GM23248 (cell line): ENCODE results near the gene LARP1. TPM values are rescaled to one million over a fixed set of nuclear protein-coding genes. Genes with fewer than 3 reads are reported as not detected.

ENCODE experiments used
- DNase-seq: peaks from one replicate; pipeline ENCODE4 v3.0.0-alpha.2; 2015
- H2AFZ ChIP-seq: fragments of 200-600 bp; sonication (generic); 2 replicates; pipeline ENCODE4 v1.6.1; 2016; ENCODE audit warnings: antibody characterized with exemption
- H3F3A ChIP-seq: fragments of 200-600 bp; sonication (generic); 2 replicates; pipeline ENCODE4 v1.6.1; 2016; ENCODE audit warnings: mild to moderate bottlenecking, antibody characterized with exemption, mixed run types; ENCODE audit not compliant: insufficient read depth
- H3K27ac ChIP-seq: fragments of 200-600 bp; sonication (generic); 2 replicates; pipeline ENCODE4 v1.5.1; 2016; ENCODE audit warnings: mild to moderate bottlenecking
- H3K27me3 ChIP-seq: fragments of 200-600 bp; sonication (generic); replicated peaks from 2 replicates; pipeline ENCODE4 v1.6.1; 2016; ENCODE audit warnings: mild to moderate bottlenecking; ENCODE audit not compliant: insufficient read depth
- H3K36me3 ChIP-seq: fragments of 200-600 bp; sonication (generic); 2 replicates; pipeline ENCODE4 v1.6.1; 2016; ENCODE audit warnings: low read depth, mild to moderate bottlenecking
- H3K4me1 ChIP-seq: fragments of 200-600 bp; sonication (generic); 2 replicates; pipeline ENCODE4 v1.6.1; 2016; ENCODE audit warnings: mild to moderate bottlenecking; ENCODE audit not compliant: insufficient read depth
- H3K4me2 ChIP-seq: fragments of 200-600 bp; sonication (generic); one replicate; pipeline ENCODE4 v1.6.1; 2016; ENCODE audit warnings: mild to moderate bottlenecking; ENCODE audit not compliant: unreplicated experiment
- H3K4me3 ChIP-seq: fragments of 200-600 bp; sonication (generic); 2 replicates; pipeline ENCODE4 v1.5.1; 2016; ENCODE audit warnings: mild to moderate bottlenecking
- H3K79me2 ChIP-seq: fragments of 200-600 bp; sonication (generic); 2 replicates; pipeline ENCODE4 v1.6.1; 2016; ENCODE audit warnings: mild to moderate bottlenecking; ENCODE audit not compliant: insufficient read depth
- H3K9ac ChIP-seq: fragments of 200-600 bp; sonication (generic); 2 replicates; pipeline ENCODE4 v1.6.1; 2016; ENCODE audit warnings: mild to moderate bottlenecking
- H3K9me2 ChIP-seq: fragments of 200-600 bp; sonication (generic); 2 replicates; pipeline ENCODE4 v1.6.1; 2016; ENCODE audit warnings: mixed run types, mild to moderate bottlenecking, moderate library complexity; ENCODE audit not compliant: insufficient read depth
- H3K9me3 ChIP-seq: fragments of 200-600 bp; sonication (generic); one replicate; pipeline ENCODE4 v1.6.1; 2017; ENCODE audit warnings: low read depth
- H4K20me1 ChIP-seq: fragments of 200-600 bp; sonication (generic); 2 replicates; pipeline ENCODE4 v1.6.0; 2016; ENCODE audit not compliant: insufficient read depth
- EZH2 ChIP-seq: fragments of 200-600 bp; sonication (generic); IDR thresholded peaks from 2 replicates; pipeline ENCODE4 v1.6.1; 2018; ENCODE audit warnings: antibody characterized with exemption, mild to moderate bottlenecking; ENCODE audit not compliant: insufficient read depth, poor library complexity, severe bottlenecking
- EZH2phosphoT487 ChIP-seq: fragments of 200-600 bp; sonication (generic); IDR thresholded peaks from 2 replicates; pipeline ENCODE4 v1.6.1; 2018; ENCODE audit warnings: antibody characterized with exemption, moderate library complexity, mild to moderate bottlenecking, low read depth; ENCODE audit not compliant: insufficient read depth
- WGBS, 2 experiments: methylation state at CpG; one replicate each; pipeline ENCODE4 v1.1.6; 2015 to 2017; ENCODE audit warnings: low lambda C conversion rate in 2 of 2, low coverage in 1 of 2; ENCODE audit errors: missing lambda C conversion rate in 2 of 2; 5-methylcytosine and 5-hydroxymethylcytosine counted together
- in situ Hi-C: fragments of 300-500 bp; cut with MboI; formaldehyde crosslinking; loops from 2 replicates; pipeline ENCODE4 v1.15.0; 2020
- polyA plus RNA-seq: library from polyadenylated mRNA; unstranded; fragments of >200 nt; fragmentation: Nextera tagmentation; extraction: Ambion mirVana; gene quantifications from 2 replicates; pipeline ENCODE4 v1.2.1, GENCODE V29; 2016
- total RNA-seq: library from RNA; depleted of rRNA; stranded (reverse); fragments of >200 nt; shearing (Covaris generic); gene quantifications from 2 replicates; pipeline ENCODE4 v1.2.3, GENCODE V29; 2014

LARP1 gene
- total and polyA plus RNA-seq, 2 experiments from 2014 or later, result 33.8 to 59.9 TPM

DNA sequence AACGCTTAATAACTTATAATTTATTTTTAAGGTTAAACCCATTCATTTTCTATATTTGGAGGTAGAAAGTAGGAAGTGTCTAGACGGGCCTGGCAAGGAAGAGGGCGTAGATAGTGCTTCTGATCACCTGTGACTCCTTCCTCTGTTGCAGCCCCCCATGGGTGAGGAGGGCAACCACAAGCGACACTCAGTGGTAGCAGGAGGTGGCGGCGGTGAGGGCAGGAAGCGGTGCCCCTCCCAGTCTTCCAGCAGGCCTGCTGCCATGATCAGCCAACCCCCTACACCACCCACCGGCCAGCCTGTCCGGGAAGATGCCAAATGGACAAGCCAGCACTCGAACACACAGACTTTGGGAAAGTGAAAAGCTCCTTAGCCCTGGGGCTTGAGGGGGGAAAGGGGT lies 58.6 kb downstream of the LARP1 start:
- TF ChIP-seq EZH2phosphoT487 (no peak), EZH2 (no peak)
- DNase-seq, result no peak
- Histone ChIP-seq H3K27ac (no peak overlapping the region), H3K79me2 (peaks cover 23% of the 10 kb centered on the region), H3F3A (peaks cover 14% of the 10 kb centered on the region), H3K9ac (no peak overlapping the region), H4K20me1 (no peaks in the 10 kb centered on the region), H3K4me3 (no peak overlapping the region), H3K36me3 (peaks cover 40% of the 10 kb centered on the region), H2AFZ (no peak overlapping the region), H3K9me2 (no peaks in the 10 kb centered on the region), H3K4me2 (no peak overlapping the region), H3K27me3 (no peaks in the 10 kb centered on the region), H3K4me1 (no peaks in the 10 kb centered on the region), H3K9me3 (no peaks in the 10 kb centered on the region)
- in situ Hi-C loops, result loop anchor here (10.0 to 25.0 kb wide), 2 partner anchors 169 to 351 kb away; no protein-coding TSS in a partner anchor
- 69 to 72% methylated on average over 9 to 10 of the region's 10 CpGs for WGBS, 2 experiments

DNA sequence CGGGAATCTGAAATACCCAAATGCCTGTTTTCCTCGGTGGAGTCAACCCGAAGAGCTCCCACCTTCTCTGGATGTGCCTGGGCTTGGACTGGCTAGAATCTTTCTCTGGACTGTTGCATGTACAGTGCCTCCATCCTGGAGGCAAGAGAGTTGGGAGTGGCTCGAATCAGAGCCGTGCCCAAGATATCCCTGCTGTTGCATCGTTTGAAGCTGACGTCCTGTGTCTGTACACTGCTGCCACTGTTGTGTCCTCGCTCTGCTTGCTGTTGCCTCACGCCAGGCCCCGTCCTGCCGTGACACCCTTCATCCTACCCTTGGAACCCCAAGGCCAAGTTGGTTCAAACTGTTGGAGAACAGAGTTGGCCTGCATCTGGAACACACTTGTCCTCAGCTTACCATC lies 59.8 kb downstream of the LARP1 start:
- H2AFZ ChIP-seq, result no peak overlapping the region
- no peaks in the 10 kb centered on the region for H3K4me1 ChIP-seq
- H3K4me3 ChIP-seq, result no peak overlapping the region
- H3K4me2 ChIP-seq, result no peak overlapping the region
- H3F3A ChIP-seq, result peaks cover 14% of the 10 kb centered on the region
- no peak overlapping the region for H3K9ac ChIP-seq
- H4K20me1 ChIP-seq, result no peaks in the 10 kb centered on the region
- DNase-seq, result no peak
- in situ Hi-C loops, result loop anchor here (10.0 to 25.0 kb wide), 2 partner anchors 170 to 353 kb away; no protein-coding TSS in a partner anchor
- peaks cover 16% of the 10 kb centered on the region for H3K79me2 ChIP-seq
- no peak overlapping the region for H3K27ac ChIP-seq
- H3K9me3 ChIP-seq, result no peaks in the 10 kb centered on the region
- WGBS, 2 experiments, result 67 to 72% methylated on average over 11 of the region's 11 CpGs
- no peaks in the 10 kb centered on the region for H3K9me2 ChIP-seq
- no peaks in the 10 kb centered on the region for H3K27me3 ChIP-seq
- H3K36me3 ChIP-seq, result peaks cover 33% of the 10 kb centered on the region
- TF ChIP-seq EZH2, result no peak
- no peak for TF ChIP-seq EZH2phosphoT487

DNA sequence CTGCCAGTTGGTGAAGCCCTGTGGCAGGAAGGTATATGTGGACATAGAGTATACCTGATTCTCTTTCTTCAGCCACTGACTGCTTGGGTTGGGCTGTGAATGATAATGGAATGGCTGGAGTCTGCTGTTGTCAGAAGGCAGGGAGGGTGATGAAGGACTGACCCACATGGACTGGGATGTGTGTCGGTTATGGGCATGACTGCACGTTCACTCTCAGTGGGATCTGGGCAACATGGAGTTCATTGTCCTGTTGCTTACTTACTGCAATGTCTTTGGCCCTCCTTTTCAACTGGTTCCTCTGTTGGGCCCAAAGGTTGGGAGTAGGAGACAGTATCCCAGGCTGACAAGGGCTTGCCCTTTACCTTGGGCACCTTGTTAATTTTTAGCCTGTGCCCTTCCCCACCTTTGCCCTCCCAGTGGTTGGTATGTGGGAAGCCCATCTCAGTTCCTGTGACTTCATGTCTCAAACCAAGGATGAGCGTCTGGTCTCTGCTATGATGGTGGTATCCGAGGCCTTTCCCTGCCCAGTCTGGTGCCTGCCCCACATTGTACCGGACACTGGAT lies 60.6 kb downstream of the LARP1 start:
- WGBS, 2 experiments, result 75 to 76% methylated on average over 5 of the region's 5 CpGs
- Histone ChIP-seq H4K20me1 (no peaks in the 10 kb centered on the region), H3K9me3 (no peaks in the 10 kb centered on the region), H3F3A (peaks cover 9% of the 10 kb centered on the region), H2AFZ (no peak overlapping the region), H3K4me3 (no peak overlapping the region), H3K27ac (no peak overlapping the region), H3K4me2 (no peak overlapping the region), H3K4me1 (no peaks in the 10 kb centered on the region), H3K79me2 (peaks cover 16% of the 10 kb centered on the region), H3K9ac (no peak overlapping the region), H3K36me3 (peaks cover 25% of the 10 kb centered on the region), H3K27me3 (no peaks in the 10 kb centered on the region), H3K9me2 (no peaks in the 10 kb centered on the region)
- no peak for DNase-seq
- in situ Hi-C loops, result loop anchor here (10.0 to 25.0 kb wide), 2 partner anchors 171 to 353 kb away; no protein-coding TSS in a partner anchor
- TF ChIP-seq EZH2 (no peak), EZH2phosphoT487 (no peak)

DNA sequence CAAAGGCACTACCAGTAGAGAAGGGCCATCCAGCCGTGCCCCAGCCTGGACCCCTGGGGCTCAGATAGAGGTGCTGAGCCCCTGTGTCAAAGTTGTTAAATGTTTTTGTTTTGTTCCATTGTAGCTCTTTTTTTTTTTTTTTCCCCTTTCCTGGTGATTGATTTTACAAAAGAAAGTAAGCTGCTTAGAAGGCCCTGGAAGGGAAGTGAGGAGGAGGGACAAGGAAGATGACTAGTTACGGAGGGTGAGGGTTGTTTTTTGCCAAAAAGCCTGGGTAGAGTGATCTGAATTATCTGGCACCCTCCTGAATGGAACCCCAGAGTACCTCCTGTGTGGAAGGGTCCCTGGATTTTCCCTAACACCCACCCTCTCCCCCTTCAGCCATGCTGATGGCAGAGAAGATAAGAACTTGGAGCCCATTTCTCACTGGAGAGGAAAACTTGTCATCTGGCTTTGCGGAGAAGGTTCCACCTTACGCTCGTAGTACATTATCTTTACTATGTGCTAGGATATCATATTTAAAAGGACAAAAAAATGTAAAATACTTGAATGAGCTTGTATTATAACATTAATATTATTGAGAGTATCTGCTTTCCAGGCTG lies 61.8 kb downstream of the LARP1 start:
- WGBS, 2 experiments, result 88% methylated on average over 5 of the region's 5 CpGs
- Histone ChIP-seq H3K4me3 (no peak overlapping the region), H3K4me2 (no peak overlapping the region), H3K9ac (no peak overlapping the region), H3K4me1 (no peaks in the 10 kb centered on the region), H2AFZ (no peak overlapping the region), H4K20me1 (no peaks in the 10 kb centered on the region), H3K9me3 (no peaks in the 10 kb centered on the region), H3K27me3 (no peaks in the 10 kb centered on the region), H3K9me2 (no peaks in the 10 kb centered on the region), H3K27ac (no peak overlapping the region), H3F3A (no peaks in the 10 kb centered on the region), H3K79me2 (peaks cover 16% of the 10 kb centered on the region), H3K36me3 (peaks cover 16% of the 10 kb centered on the region)
- no peak for DNase-seq
- TF ChIP-seq EZH2 (no peak), EZH2phosphoT487 (no peak)
- in situ Hi-C loops, result loop anchor here (10.0 to 25.0 kb wide), 2 partner anchors 172 to 355 kb away; no protein-coding TSS in a partner anchor
